BJ (cell line): ENCODE results near the gene CTR9. TPM values are rescaled to one million over a fixed set of nuclear protein-coding genes. Genes with fewer than 3 reads are reported as not detected.
A peak's percentile ranks its signal among the peaks of the same experiment; 100 is the strongest.

Experiments used
- CTCF ChIA-PET: fragments of 350-600 bp; formaldehyde crosslinking; extraction: SDS; loops from one replicate; lab custom pipeline; 2021; ENCODE audit warnings: antibody characterized with exemption, inconsistent platforms; lab: Yijun Ruan, JAX
- POLR2A ChIA-PET: fragments of 300-600 bp; sonication (Branson Sonifier 250); formaldehyde crosslinking; extraction: SDS; loops from one replicate; lab custom pipeline; 2021; ENCODE audit warnings: antibody characterized with exemption; lab: Charles Lee
- DNase-seq: peaks from one replicate; pipeline ENCODE4 v3.0.0-alpha.2; 2011; ENCODE audit warnings: low read depth
- H3K27me3 ChIP-seq: 2 replicates; pipeline ENCODE4 v1.6.0; 2011; ENCODE audit warnings: low read length; ENCODE audit not compliant: control insufficient read depth, insufficient read depth
- H3K36me3 ChIP-seq: 2 replicates; pipeline ENCODE4 v1.5.1; 2011; ENCODE audit warnings: low read length; ENCODE audit not compliant: control insufficient read depth, insufficient read depth
- H3K4me3 ChIP-seq: 2 replicates; pipeline ENCODE4 v1.5.1; 2011; ENCODE audit warnings: low read depth, mild to moderate bottlenecking, control low read depth, low read length
- CTCF ChIP-seq: IDR thresholded peaks from 2 replicates; pipeline ENCODE4 v1.5.1; 2011; ENCODE audit warnings: low read depth, mild to moderate bottlenecking, control low read depth, inconsistent platforms, low read length, moderate library complexity; ENCODE audit not compliant: insufficient read depth
- polyA plus RNA-seq: library from polyadenylated mRNA; depleted of rRNA; stranded (reverse); fragments of >200 nt; gene quantifications from 2 replicates; pipeline ENCODE4 v1.2.3, GENCODE V29; 2011

Gene CTR9
- polyA plus RNA-seq, 1 experiment: 6.6 TPM

GRCh38 chr11:10785146-10785474, 34.1 kb downstream of the CTR9 start:
- POLR2A ChIA-PET: no interaction called here

GRCh38 chr11:10786451-10786850, 35.4 kb downstream of the CTR9 start:
- DNase-seq: no peak
- ChIA-PET CTCF (interaction anchor here (8.6 kb wide), 1 partner anchor 237 kb away, joined by 195 read pairs; no protein-coding TSS in a partner anchor), POLR2A (no interaction called here)
- Histone ChIP-seq H3K27me3 (peaks cover 1% of the 10 kb centered on the region; the same call in 1 of the 2 replicates), H3K4me3 (no peak overlapping the region), H3K36me3 (no peaks in the 10 kb centered on the region)
- no peak for TF ChIP-seq CTCF

More at GRCh38 chr11:10785146-10785474, 34.1 kb downstream of the CTR9 start:
- CTCF ChIA-PET: interaction anchor here (0.9 to 5.5 kb wide), 4 partner anchors 7 to 239 kb away, joined by 3 to 29 read pairs (median 5); no protein-coding TSS in a partner anchor
- Histone ChIP-seq H3K27me3 (no peaks in the 10 kb centered on the region; the same call in 1 of the 2 replicates), H3K4me3 (no peak overlapping the region), H3K36me3 (peaks cover 2% of the 10 kb centered on the region; the same call in 1 of the 2 replicates)
- no peak for DNase-seq
- TF ChIP-seq CTCF: no peak

GRCh38 chr11:10792385-10793068, 41.5 kb downstream of the CTR9 start:
- TF ChIP-seq CTCF: peak; percentile 97
- DNase-seq: no peak
- Histone ChIP-seq H3K27me3 (0 out of 2 replicates have a peak, but pooled peaks cover 1% of the 10 kb centered on the region), H3K4me3 (no peak overlapping the region), H3K36me3 (no peaks in the 10 kb centered on the region; the same call in none of the 2 replicates)
- ChIA-PET CTCF (interaction anchor here (0.6 to 8.6 kb wide), 43 partner anchors 8 to 1001 kb away, joined by 3 to 195 read pairs (median 5); partner anchors contain the start of gene ZBED5), POLR2A (interaction anchor here (0.8 kb wide), 1 partner anchor 16 kb away, joined by 4 read pairs; the partner anchor contains the start of gene EIF4G2)

- ChIA-PET POLR2A (interaction anchor here (0.7 kb wide), 1 partner anchor 158 kb away, joined by 5 read pairs; no protein-coding TSS in a partner anchor), CTCF (interaction anchor here (0.9 to 8.6 kb wide), 25 partner anchors 7 to 1000 kb away, joined by 3 to 195 read pairs (median 7); partner anchors contain the start of gene ZBED5)
- H3K4me3 ChIP-seq: no peak overlapping the region
- no peak for DNase-seq
- TF ChIP-seq CTCF: no peak
- 0 out of 2 replicates have a peak, but pooled peaks cover 1% of the 10 kb centered on the region for H3K27me3 ChIP-seq
- no peaks in the 10 kb centered on the region; the same call in none of the 2 replicates for H3K36me3 ChIP-seq
Observed at GRCh38 chr11:10793470-10794255, 42.6 kb downstream of the CTR9 start.
